NCI-H2196 (cell line): ENCODE results near the gene TMEM233.

Experiments
- DNase-seq: peaks from one replicate; lab custom pipeline; 2025; ENCODE audit not compliant: unreplicated experiment; lab: John Stamatoyannopoulos, UW

TMEM233 gene

DNA sequence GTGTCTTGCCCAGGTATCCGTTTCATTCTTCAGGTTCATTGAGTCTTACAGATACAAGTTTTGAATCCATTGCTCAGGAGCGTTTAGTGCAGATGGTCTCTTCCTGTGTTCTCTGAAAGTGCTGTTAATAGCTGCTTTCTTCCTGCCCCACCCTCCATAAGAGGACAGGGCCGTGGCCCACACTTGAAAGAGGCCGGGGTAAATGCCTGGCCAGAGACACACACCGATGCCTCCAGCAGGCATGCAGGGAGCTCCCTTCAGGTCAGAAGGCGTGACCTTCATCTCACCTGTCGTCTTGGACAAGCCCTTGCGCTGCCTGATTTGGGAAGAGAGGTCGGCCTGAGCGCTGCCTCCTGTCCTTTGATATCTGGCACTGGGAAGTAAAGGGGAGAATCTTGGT is 85.9 kb downstream of the TMEM233 start:
- no peak for DNase-seq

DNA sequence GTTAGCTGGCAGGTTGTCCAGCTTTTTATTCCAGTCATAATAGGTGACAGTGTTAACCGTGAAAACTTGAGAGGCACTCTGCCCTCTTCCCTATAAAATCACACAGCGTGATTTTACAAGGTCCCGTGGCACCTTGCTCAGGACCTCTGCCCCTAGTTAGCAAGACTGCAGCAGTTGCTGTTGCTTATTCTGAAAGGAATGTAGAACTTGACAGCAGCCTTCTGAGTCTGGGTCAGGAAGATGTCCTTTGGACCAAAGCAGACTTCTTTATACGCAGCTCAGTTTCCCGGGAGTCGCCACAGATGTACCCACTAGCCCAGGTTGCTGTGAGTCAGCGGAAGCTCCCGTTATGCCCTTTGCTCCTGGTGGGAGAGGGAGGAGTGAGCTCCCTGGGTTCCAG is 87.5 kb downstream of the TMEM233 start:
- no peak for DNase-seq

DNA sequence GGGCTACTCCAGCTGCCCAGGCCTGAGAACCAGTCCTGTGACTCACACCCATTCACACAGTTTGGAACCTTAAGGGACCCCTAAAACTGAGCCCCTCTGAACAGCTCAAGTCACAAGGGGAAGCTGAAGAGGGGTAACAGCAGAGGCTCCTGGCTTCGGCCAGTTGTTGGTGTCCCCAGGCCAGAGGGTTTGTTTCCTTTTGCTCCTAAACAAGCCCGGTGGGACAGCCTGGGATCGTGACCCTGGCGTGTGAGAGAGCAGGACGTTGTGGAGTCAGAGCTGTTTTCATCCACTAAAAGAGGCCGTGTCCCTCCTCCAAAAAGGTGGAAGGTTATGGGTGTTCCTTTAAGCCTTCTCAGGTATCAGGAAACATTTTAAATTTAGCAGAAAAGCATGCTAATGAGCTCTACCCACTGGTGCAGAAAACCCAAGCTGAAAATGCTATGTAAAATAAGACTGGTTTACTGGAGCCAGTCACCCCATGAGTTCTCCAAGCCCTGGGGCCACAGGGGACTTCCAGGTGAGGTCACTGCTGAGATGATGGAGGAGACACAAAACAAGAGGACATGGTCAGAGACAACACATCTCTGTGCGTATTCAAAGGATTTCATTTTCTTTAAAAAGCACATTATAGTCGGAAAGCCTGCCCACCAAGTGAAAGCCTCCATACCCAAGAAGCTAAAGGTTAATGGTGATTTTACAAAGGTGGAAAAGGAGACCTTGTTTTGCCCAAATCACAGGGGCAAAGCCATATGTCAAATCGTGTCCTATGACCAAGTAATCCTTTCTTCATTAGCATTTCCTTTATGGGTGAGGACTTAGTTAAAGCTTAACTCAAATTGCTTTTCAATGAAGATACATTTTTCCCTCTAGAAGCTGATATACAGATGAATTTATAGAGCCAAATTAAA is 88.4 kb downstream of the TMEM233 start:
- DNase-seq: no peak

DNA sequence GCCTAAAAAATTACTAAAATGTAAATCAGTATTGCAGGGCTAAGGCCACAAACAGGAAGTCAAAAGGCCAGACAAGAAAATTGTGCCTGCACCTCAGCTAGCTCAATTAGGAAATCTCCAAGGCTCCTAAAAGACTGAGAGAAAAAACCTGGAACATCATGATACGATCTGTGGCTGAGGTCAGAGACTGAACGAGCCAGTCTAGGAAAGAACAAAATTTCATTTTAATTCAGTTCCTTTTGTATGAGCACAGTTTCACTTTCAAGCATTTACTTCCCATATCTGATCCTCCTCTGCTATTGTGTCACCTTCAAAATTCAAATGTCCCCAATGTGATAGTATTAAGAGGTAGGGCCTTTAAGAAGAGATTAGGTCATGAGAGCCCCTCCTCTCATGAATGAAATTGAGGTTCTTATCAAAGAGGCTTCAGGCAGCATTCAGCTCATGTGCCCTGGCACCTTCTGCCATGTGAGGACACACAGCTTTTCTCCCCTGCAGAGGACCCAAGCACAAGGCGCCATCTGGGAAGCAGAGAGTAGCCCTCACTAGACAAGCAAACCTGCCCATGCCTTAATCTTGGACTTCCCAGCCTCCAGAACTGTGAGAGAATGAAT is 89.2 kb downstream of the TMEM233 start:
- no peak for DNase-seq

DNA sequence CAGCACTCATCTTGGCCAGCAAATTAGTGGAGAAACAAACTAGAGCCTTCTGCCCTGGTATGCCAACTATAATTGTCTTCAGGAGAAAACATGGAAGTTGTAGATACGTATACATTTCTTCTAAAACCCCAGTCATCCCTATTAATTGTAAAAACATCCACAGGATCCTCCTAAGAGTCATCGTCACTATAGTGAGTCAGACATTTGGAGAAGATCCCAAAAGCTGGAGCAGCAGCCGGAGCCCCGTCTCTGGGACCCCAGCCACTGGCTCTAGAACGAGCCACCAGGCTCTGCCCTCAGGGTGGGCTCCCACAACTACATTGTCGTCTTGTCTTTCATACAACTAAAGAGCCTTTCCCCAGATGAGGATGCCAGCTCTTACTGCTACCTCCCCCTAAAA is 89.8 kb downstream of the TMEM233 start:
- no peak for DNase-seq

DNA sequence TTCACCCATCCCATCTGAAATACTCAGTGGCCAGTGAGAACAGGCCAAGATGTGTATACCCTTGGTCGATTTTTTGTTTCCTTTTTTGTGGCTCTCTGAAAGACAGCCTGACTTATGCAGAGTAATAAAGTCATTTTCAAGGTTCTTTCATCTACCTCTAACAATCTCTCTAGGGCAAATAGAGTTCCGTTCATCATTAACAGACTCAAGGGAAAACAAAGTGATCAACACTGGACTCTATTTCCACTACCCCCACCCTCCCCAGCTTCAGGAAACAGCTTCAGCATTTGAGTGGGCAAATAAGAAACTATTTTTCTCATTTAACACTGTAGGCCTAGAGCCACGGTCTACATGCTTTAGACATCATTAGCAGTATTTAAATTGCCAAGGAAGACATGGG is 90.2 kb downstream of the TMEM233 start:
- DNase-seq: no peak

DNA sequence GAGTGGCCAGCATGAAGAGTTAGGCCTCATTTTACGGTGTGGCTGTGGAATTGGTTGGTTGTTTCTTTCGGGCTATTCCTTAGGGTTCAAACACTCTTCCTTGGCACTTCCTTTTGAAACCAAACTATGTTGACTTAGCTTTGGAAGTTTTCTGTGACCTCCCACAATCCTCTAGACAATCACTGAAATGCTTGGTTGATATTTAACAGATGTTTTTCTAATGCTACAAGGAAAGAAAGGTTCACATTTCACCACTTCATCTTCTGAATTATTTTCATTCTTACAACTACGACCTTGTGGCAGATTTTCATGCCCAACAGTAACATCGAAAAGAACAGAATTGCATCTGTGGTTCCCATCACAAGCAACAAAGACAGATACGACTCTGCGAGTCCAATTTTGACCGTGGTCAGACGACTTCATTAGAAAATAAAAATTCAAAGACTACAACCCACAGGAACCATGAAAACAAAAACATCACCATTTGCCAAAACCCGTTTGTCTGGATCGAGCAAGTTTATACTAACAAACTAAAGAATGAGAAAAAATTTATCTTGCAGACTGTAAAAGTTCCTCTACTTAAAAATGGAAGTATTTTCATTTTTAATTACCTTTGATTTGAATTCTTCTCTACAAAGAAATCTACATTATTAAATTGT is 91.3 kb downstream of the TMEM233 start:
- DNase-seq: no peak

DNA sequence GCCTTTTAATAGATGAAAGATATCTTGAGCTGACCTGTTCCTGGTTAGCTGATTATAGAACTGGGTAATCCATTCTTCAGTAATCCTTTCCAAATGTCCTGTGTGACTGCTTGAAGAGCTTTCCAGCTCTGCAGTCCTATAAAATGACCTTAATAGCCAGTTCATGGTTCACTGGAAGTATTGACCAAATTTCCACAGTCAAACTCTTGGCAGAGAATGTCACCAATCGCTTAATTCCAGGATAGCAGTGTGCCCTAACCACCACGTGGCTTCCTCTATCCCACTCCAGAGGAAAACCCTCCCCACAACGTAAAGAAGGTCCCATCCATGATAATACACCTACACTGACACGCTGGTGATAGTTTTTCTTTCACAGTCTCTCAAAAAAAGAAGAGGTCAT is 91.8 kb downstream of the TMEM233 start:
- DNase-seq: no peak

DNA sequence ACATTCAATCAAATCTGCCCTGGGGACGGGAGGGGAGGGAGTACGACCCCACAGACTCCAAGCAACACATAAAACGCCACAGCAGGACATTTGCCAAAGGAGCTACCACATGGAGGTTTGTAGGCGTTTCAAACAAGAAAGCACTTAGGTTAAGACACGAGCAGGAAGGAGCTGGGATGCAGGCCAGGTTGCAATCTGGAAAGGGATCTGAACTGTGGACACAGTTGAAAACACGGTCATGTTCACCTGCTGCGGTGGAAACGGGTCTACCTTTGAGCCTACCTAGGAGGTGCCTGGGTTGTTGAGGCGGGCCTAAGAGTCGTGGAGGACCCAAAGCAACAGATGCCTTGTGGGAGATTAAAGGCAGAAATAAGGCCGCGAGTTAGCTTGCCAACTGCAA is 92.8 kb downstream of the TMEM233 start:
- DNase-seq: no peak

DNA sequence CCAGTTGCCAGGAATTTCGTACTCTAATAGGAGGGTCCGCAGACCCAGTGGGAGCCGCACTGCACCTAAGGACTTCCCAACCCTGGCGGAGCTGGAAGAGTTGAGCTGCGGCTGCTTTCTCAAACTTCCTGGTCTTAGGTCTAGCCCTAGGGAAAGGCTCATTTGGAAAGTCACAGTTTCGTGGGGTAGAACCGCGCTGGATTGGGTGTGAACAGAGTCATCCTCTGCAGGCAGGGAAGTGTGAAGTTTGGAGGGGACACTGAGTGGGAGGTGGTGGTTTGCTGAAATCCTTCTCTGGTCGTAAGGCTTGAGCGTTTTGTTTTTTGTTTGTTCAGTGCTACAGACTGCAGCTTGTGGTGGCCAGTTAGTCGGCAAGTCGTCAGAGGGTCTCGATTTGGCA is 93.2 kb downstream of the TMEM233 start:
- DNase-seq: no peak

DNA sequence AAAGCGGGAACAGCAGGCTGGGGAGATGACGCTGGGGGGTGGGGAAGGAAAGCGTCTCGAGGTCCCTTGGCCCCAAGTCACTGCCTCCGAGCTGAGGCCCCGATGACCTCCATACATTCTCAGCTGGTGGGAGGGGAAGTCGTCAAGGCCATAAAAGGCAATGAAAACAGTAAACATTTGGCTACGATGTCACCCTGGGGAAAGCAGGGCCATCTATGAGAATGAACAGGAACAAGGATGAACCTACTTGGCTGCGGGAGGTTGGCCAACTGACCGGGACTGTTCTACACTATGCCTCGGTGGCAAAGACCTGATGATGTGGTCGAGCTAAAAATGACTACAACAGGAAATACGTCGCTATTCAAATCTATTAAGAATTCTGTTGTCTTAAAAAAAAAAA is 93.8 kb downstream of the TMEM233 start:
- no peak for DNase-seq

DNA sequence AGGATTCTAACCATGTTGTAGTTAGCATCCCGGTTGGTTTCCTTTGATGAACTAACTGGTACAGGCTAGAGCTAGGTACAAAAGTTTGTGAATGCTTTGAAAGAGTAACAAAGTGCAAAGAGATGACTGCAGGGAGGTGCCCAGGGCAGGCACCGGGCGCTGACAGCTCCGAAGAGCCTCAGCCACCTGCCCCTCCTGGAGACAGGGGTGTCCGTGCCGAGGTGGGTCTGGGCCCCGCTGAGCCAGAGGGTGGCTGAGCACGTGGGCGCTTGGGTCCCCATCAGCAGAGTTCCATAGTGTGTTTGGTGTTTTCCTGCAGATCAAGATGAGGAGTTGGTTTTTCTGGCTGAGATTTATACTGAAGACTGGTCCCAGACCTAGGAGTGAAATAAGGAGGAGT is 94.3 kb downstream of the TMEM233 start:
- no peak for DNase-seq

DNA sequence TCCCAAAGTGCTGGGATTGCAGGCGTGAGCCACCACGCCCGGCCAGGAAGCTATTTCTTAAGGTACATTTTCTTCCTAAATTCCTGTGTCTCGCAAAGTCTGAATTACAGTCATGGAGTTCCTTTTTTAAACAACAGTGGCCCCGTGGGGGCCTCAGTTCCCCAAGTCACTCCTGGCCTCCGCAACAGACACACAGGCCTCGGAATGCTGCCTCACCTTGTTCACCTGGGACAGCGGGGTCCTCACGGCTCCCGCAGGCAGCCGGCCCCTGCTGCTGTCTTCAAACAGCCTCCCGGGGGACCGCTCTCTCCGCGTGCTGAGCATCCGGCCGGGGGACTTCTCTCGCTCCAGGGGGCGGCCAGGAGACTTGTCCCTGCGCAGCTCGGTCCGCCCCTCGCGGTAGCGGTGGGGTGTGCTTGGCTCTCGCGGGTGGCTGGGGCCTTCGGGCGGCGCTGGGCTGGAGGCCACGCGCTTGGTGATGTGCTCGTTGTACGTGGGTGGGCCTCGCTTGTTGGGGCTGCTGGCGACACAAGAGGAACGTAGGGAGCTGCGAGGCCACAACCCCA is 96.4 kb downstream of the TMEM233 start:
- no peak for DNase-seq

DNA sequence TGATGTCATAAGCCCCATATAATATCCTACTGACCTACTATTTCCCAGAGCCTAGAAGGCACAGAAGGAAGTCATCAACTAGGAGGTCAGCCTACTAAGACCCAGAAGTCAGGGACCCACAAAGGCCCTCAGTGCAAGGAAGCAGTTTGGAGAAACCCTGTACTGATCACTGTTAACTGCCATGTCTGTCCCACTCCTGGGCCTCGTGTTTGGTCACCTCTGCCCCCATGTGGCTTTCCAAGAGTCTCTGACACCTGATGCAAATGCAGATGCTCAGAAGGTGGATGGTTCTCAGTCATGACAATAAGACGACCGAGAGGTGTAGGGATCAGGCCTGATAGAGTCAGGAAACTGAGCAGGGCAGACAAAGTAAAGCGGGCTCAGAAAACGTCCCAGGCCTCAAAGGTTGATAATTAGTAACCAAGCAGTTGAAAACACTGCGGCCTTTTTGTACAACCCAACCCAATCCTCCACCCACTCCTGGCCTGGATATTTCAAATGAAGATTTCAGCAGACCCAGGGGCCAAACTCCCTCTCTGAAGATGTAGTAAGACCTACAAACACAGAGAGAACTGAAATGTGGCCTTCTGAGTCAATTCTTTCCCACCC is 97.7 kb downstream of the TMEM233 start:
- DNase-seq: no peak

DNA sequence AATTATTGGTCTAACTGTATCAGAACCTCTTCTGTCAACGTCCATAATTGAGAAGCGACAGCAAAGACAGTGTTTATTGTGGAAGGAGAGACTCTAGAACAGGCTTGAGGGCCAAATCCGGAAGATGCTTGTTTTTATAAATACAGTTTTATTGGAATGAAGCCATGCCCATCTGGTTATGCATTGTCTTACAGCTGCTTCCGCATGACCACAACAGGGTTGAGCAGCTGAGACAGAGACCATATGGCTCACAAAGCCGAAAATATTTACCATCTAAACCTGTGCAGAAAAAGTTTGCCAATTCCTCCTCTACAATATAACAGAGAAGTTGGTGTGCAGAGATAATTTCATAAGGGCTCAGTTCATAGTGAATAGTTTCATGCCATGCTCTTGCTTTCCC is 98.8 kb downstream of the TMEM233 start:
- DNase-seq: no peak
